NB4 (cell line): ENCODE measurements around the gene LST1.

ENCODE experiments used
- DNase-seq: peaks from one replicate; pipeline ENCODE4 v3.0.0; 2010; ENCODE audit warnings: low read depth
- H3K4me3 ChIP-seq: one replicate; pipeline ENCODE4 v1.5.1; 2011; ENCODE audit warnings: mild to moderate bottlenecking, low read depth, low read length, moderate library complexity
- MYC ChIP-seq: IDR thresholded peaks from 2 replicates; pipeline ENCODE4 v1.6.1; 2011; ENCODE audit warnings: low read depth, low read length
- POLR2A ChIP-seq: IDR thresholded peaks from 2 replicates; pipeline ENCODE4 v1.6.1; 2011; ENCODE audit warnings: mild to moderate bottlenecking; ENCODE audit not compliant: insufficient read length; ENCODE audit errors: extremely low read depth
- TF ChIP-seq, protein P1 (sequence below): IDR thresholded peaks from one replicate; pipeline ENCODE4 v1.5.1; 2012; ENCODE audit warnings: low read depth, low read length
- TF ChIP-seq, protein P2 (sequence below): IDR thresholded peaks from 2 replicates; pipeline ENCODE4 v1.6.1; 2011; ENCODE audit warnings: low read depth, low read length

Gene LST1

DNA sequence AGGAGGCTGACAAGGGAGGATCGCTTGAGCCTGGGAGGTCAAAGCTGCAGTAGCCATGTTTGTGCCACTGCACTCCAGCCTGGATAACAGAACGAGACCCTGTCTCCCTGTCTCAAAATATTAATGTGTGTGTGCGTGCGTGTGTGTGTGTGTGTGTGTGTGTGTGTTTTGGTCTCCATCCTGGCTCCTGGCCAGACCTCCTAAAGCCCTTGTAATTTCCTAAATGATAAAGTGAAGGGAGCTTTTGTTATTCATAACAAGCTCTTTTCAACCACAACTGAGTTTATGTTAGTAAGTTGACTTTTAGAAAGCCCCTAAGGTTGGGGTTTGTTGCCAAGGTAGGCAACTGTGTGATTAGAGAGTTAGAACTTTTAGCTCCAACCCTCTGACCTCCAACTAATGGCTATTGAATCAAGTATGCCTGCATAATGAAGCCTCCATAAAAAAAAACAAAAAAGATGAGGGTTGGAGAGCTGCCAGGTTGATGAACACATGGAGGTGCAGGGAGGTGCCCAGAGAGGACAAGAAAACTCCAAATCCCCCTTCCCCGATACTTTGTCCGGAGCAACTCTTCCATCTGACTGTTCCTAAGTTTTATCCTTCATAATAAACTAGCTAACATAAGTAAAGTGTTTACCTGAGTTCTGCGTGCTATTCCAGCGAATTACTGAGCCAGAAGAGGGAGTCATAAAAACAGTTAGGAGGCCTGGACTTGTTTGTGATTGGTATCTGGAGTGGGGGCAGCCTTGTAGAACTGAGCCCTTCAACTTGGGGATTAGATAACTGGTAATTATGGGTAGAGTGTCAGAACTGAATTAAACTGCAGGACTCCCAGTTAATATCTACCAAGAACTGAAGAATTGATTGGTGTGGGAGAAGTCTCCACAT, 23.7 kb downstream of the LST1 start:
- TF ChIP-seq POLR2A: no peak
- TF ChIP-seq, protein P1, sequence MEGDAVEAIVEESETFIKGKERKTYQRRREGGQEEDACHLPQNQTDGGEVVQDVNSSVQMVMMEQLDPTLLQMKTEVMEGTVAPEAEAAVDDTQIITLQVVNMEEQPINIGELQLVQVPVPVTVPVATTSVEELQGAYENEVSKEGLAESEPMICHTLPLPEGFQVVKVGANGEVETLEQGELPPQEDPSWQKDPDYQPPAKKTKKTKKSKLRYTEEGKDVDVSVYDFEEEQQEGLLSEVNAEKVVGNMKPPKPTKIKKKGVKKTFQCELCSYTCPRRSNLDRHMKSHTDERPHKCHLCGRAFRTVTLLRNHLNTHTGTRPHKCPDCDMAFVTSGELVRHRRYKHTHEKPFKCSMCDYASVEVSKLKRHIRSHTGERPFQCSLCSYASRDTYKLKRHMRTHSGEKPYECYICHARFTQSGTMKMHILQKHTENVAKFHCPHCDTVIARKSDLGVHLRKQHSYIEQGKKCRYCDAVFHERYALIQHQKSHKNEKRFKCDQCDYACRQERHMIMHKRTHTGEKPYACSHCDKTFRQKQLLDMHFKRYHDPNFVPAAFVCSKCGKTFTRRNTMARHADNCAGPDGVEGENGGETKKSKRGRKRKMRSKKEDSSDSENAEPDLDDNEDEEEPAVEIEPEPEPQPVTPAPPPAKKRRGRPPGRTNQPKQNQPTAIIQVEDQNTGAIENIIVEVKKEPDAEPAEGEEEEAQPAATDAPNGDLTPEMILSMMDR: no peak
- TF ChIP-seq MYC: no peak
- TF ChIP-seq, protein P2, sequence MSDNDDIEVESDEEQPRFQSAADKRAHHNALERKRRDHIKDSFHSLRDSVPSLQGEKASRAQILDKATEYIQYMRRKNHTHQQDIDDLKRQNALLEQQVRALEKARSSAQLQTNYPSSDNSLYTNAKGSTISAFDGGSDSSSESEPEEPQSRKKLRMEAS: no peak
- H3K4me3 ChIP-seq: no peak overlapping the region
- DNase-seq: no peak

- no peak overlapping the region for H3K4me3 ChIP-seq
- no peak for TF ChIP-seq POLR2A
- no peak for TF ChIP-seq MYC
- TF ChIP-seq, protein P2: no peak
- TF ChIP-seq, protein P1: no peak
- DNase-seq: no peak
Measured at GRCh38 chr6:31610968-31611367, 24.9 kb downstream of the LST1 start.

DNA sequence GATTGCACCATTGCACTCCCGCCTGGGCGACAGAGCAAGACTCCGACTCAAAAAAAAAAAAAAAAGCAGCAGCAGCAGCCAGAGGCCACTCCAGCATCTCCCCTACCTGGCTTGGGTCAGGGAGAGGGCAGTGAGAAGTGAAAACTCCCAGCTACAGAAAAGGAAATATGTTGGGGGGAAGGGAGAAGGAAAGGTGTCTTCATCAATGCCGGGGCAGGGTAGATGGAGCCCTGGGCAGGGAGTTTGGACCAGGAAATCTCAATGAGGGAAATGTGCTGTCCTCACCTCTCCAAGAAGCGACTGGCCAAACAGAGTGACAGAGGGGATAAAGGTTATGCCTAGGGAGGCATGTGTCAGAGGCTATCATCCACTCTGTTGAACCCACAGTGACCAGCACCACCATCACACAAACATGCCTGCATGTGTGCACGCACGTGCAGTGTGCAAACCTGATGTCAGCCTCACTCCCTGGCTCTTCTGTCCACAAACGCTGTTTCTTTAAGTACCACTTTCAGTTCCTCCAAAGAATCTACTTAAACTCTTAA, 28.1 kb downstream of the LST1 start:
- H3K4me3 ChIP-seq: peak overlapping the region; percentile 87
- TF ChIP-seq POLR2A (no peak), MYC (no peak)
- TF ChIP-seq, protein P2: no peak
- TF ChIP-seq, protein P1: no peak
- DNase-seq: peak; percentile 45

DNA sequence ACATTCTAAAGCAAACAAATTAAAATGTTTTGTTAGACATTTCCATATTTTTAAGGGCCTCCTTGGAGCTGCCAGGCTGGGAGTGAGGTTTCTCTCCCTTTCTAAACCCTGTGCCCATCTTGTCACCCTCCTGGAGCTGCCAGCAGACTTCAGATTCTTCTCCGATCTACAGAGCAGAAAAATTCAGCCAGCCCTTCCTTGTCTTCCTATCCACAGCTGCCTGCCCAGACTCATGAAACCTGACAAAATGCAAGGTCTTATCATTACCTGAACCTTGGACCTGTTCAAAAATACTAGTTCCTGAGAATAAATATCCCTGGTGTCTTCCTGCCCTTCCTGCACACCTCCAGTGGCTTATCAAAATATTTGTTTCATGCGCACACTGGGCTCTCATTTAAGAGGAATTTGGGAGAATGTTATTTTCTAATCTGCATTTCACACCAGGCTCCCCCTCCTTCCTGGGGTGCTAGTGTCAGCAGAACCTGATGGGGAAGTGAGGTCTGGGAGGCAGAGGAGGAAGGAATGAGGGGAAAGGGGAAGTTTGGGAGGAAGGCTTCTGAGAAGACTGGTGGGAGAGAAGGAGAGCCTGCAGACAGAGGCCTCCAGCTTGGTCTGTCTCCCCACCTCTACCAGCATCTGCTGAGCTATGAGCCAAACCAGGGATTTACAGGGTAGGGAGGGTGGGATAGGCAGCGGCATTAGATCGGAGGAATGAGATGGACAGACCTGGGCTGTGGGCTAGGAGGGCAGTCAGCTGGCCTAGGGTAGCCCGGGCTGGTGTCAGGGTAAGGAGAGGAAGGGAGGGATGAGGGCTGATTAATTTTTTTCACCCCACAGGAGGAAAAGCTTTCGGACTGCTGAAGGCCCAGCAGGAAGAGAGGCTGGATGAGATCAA, 28.9 kb downstream of the LST1 start, which contains the start of gene AIF1:
AIF1 (plus strand) TSS at position 551 of the 895 bp plus-strand sequence; CDS start at position 647, 96 bp downstream.
- TF ChIP-seq MYC (no peak), POLR2A (no peak)
- TF ChIP-seq, protein P1: no peak
- TF ChIP-seq, protein P2: no peak
- peak; percentile 82 for DNase-seq
- peak within 1 kb of the TSS; percentile 87 for H3K4me3 ChIP-seq

DNA sequence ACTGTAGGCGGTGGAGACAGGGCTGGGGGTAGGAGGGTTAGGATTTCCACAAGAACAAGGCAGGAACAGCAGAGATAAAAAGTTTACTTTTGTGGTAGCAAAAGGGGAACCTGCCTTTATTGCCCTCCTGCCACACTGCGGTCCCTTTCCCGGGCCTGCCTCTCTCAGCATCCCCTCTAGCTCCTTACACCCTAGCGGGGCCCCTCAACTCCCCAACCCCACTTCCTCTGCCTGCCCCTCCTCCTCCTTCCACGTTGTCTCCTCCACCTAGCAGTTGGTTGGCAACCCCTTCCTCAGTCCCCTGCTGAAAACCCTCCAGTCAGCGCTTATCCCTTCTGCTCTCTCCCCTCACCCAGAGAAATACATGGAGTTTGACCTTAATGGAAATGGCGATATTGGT, 29.7 kb downstream of the LST1 start:
- peak; percentile 68 for TF ChIP-seq POLR2A
- TF ChIP-seq, protein P2: peak; percentile 81
- TF ChIP-seq MYC: peak; percentile 95
- TF ChIP-seq, protein P1: no peak
- peak overlapping the region; percentile 87 for H3K4me3 ChIP-seq
- DNase-seq: peak; percentile 98
